Measurements from ENCODE around the gene MAP3K19. TPM values are rescaled to one million over a fixed set of nuclear protein-coding genes. Genes with fewer than 3 reads are reported as not detected.

The MAP3K19 gene
- total RNA-seq, 4 donors from 2014 or later, result not detected

DNA sequence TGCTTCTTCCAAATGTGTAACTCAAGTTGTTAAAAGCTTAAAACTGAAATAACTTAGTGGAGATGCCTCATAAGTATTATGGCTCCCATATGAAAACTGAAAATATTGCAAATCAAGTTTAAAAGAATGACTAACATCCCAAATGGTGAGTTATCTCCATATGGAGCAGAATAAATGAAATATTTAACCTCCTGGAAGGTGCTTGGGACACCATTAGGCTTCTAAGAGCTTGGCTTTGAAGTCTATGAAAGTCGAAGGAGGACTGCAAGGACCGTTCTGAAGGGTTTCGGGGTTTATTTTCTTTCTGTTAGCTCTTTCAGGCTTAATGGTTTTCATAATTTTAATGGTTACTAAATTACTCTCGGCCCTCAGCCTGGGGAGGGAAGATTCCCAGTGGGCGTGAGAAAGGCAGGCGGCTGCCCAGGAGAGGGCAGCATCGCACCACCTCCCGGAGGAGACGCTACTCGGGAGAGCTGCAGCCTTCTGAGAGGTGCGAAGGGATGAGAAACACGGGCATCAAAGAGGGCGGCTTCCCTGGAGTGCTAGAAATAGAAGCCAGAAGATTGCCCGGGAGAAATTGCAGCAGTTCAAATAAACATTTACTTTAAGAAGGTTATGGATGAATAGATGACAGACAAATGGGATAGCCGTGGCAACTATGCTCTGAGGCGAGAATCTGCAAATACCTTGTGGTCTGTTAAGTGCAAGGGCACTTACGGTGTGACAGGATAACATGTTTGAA, 43.1 kb downstream of the MAP3K19 start:
- TF ChIP-seq, protein P1, sequence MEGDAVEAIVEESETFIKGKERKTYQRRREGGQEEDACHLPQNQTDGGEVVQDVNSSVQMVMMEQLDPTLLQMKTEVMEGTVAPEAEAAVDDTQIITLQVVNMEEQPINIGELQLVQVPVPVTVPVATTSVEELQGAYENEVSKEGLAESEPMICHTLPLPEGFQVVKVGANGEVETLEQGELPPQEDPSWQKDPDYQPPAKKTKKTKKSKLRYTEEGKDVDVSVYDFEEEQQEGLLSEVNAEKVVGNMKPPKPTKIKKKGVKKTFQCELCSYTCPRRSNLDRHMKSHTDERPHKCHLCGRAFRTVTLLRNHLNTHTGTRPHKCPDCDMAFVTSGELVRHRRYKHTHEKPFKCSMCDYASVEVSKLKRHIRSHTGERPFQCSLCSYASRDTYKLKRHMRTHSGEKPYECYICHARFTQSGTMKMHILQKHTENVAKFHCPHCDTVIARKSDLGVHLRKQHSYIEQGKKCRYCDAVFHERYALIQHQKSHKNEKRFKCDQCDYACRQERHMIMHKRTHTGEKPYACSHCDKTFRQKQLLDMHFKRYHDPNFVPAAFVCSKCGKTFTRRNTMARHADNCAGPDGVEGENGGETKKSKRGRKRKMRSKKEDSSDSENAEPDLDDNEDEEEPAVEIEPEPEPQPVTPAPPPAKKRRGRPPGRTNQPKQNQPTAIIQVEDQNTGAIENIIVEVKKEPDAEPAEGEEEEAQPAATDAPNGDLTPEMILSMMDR (IDR thresholded peaks at IDR 0.05; ENCODE audit: low read depth), result no peak

DNA sequence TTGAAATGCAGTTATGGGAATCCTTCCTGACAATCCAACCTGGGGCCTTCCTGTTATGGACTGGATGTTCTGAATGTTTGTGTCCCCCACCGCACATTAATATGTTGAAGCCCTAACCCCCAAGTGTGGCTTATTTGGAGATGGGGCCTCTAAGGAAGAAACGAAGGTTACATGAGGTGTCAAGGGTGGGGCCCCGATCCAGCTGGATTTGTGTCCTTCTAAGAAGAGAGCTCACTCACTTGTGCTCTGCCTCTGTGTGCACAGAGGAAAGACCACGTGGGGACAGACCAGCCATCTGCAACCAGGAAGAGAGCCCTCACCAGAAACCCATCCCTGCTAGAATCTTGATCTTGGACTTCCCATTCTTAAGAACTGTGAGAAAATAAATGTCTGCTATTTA, 44.4 kb downstream of the MAP3K19 start:
- TF ChIP-seq, protein P1 (IDR thresholded peaks at IDR 0.05; ENCODE audit: low read depth), result no peak

DNA sequence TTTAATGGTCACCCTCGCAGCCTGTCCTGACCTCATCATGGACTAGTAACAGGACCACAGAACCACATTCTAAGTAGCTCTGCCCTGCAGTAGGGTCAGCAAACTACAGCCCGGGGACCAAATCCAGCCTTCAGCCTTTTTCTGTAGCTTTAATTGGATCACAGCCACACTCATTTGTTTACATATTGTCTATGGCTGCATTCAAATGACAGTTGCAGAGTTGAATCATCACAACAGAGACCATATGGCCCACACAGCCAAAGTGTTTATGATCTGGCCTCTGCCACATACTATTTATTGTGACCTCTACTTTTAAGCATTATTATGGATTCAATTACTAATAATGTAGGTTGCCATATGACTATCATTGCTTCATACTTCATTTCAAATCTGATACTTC, 47.7 kb downstream of the MAP3K19 start:
- TF ChIP-seq, protein P1 (IDR thresholded peaks at IDR 0.05; ENCODE audit: low read depth), result no peak

DNA sequence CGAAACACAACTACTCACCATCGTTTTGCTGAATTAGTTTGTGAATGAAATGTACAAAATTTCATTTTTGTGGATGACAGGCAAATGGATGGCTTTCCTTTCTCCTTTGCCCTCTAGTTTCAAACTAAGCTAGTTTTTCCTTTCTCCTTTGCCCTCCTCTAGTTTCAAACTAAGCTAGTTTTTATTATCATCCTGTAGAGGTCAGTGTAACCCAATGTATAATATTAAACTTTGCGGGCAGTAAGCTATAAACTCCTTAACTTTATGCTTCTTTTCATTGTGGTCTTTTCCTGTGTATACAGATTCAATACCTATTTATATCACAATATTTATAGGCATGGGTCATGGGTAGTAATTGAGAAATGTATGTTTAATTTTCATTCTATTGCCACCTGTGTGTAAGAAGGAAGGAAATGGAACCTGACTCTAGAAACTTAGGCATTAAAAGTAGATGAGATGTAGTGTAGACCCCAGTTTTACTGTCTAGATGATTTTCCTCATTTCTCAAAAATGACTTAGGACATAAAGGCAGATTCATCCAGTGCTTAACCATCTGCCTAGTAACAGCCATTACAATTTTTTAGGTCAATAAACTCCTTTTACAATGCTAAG, 58.1 kb downstream of the MAP3K19 start:
- TF ChIP-seq, protein P1 (IDR thresholded peaks at IDR 0.05; ENCODE audit: low read depth), result no peak

DNA sequence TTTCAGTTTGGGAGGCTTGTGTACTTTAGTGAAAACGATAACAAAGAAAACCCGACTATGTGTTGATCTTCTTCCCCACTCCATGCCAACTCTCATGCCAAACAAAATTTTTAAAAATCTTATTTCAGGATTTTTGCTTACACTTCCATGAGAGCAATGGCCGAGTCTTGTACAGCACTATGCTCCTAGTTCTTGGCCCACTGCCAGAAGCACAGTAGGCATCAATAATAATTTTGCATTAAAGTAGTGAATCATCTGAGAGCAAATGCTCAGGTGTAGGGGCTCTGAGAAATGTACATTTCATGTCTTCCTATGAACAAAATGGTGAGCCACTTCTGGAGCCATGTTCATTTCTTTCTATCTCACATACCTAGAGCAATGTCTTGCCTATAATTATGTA, 62.2 kb downstream of the MAP3K19 start:
- TF ChIP-seq, protein P1 (IDR thresholded peaks at IDR 0.05; ENCODE audit: low read depth), result no peak

DNA sequence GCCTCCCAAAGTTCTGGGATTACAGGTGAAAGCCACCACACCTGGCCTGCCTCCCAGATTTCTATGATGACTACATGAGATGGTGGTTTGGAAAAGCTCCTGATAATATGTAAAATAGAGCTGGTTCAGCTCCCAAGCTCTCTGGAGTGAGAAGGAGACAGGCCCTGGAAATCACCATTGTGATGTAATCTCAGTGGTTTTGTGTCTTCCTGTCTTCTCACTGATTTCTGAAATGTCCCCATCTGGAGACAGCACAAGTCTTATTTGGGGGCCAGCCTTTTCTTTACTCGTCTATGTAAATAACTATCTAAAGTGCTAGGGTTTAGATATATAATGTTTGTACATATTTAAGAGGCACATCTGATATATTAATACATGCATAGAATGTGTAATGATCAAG, 64.6 kb downstream of the MAP3K19 start:
- TF ChIP-seq, protein P1 (IDR thresholded peaks at IDR 0.05; ENCODE audit: low read depth), result no peak

DNA sequence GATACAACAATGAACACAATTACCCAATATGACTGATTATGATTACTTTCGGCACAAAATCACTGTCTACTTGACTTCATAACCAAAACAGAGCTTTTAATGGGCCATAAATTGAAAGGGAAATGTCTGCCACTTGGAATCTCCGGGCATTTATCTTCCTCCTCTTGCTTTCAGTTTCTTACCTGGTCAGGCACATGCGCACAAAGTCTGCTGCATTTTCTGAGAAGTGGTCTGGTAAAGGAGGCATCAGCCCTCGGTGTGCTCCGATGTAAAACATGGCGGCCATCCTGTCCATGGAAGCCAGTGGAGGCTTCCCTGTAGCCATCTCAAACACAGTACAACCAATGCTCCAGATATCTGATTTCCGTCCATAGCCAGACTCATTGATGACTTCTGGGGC, 66.6 kb downstream of the MAP3K19 start:
- TF ChIP-seq, protein P1 (IDR thresholded peaks at IDR 0.05; ENCODE audit: low read depth), result no peak

Measured in subcutaneous adipose tissue (tissue), 4 donors.